Measurements from ENCODE around the gene BRD1.

Gene BRD1

DNA sequence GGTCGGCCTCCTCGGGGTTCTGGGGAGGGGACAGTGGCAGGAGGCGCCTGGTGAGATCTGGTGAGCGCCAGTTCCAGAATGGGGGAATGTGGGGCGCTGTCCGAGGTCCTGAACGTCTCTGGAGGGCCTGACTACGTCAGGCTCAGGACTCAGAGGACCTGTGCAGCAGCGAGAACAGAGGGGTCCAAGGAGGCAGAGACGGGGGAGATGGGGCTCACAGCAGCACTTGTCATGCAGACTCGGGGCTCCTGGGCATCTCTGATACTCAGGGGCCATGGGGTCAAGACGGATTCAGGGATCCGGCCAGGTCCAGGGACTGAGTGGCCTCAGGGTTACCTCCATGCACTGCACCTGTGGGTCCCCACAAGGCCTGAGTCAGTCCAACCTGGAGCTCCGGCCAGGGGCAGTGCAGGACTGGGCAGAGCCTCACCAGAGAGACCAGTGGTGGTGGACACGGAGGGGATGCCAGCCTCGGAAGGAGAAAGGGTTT is 92.2 kb downstream of the BRD1 start:
- in situ Hi-C loops (cut with MboI; ENCODE audit: low sequenced_read_pairs) = no loop called here

GRCh38 chr22:49734882-49735281 is 92.8 kb downstream of the BRD1 start:
- in situ Hi-C loops (cut with MboI; ENCODE audit: low sequenced_read_pairs) = no loop called here

GRCh38 chr22:49734390-49734789 is 93.3 kb downstream of the BRD1 start:
- in situ Hi-C loops (cut with MboI; ENCODE audit: low sequenced_read_pairs) = no loop called here

- in situ Hi-C loops (cut with MboI; ENCODE audit: low sequenced_read_pairs) = no loop called here
Observed at GRCh38 chr22:49733631-49734030, 94.0 kb downstream of the BRD1 start.

DNA sequence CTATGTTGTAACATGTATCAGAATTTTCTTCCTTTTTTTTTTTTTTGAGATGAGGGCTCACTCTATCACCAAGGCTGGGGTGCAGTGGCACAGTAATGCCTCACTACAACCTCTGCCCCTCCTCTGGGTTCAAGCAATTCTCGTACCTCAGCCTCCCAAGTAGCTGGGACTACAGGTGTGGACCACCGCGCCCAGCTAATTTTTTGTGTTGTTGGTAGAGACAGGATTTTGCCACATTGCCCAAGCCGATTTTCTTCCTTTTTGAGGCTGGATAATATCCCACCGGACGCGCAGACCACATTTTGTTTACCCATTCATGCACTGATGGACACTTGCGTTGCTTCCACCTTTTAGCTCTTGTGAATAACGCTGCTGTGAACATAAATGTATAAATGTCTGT is 97.0 kb downstream of the BRD1 start:
- in situ Hi-C loops (cut with MboI; ENCODE audit: low sequenced_read_pairs) = no loop called here

DNA sequence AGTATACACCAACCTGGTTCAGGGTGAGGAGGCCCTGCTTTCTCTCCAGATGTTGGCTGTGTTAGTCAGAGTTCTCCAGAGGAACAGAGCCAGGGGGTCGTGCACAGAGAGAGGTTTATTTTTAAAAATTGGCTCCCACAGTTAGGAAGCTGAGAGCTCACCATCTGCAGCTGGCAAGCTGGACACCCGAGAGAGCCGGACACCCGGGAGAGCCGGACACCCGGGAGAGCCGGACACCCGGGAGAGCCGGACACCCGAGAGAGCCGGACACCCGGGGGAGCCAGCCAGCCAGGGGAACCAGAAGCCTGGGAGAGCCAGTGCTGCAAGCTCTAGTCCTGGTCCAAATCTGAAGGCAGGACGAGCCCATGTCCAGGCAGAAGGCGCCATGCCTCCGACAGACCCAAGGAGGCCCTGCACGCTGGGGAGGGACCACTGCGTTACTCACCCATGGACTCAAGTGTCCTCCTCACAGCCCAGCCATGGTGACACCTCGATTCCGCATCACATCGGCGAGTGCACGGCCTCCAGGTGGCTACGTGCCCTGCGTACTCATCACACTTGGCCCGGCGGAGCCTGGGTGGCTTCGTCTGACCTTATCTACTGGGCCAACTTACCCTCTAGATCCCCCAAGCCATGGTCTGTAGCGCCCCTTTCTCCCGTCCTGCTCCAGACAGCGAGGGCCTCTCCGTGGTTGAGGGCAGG is 99.0 kb downstream of the BRD1 start:
- in situ Hi-C loops (cut with MboI; ENCODE audit: low sequenced_read_pairs) = no loop called here

DNA sequence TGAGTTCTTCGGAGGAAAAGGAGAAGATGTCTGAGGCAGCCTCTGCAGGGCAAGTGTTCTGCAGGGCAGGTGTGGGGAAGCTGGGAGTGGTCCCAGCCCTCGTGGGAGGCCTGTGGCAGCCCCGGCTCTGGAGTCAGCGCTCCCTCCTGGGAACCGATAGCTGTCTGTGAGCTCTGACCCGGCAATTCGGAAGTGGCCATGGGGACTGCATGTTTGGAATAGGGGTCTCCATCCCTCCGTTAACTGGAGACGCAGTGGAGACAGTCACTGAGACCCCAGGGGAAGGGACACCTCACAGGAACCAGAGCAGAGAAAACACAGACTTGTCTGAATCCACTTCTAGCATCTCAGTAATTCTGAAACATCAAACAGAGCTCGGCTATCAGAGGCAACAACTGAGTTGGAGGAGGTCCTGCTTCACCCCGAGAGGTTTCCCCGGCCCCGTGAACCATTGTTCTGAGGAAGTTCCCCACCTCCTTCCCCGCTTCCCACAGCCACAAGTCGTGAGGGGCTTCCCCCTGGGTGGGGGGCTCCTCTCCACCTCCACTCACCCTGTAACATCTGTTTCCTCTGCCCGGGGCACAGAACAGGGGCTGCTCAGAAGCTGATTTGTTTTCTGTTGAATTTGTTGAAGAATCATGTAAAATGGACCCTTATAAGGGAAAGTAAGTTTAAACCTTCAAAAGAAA is 99.6 kb downstream of the BRD1 start:
- in situ Hi-C loops (cut with MboI; ENCODE audit: low sequenced_read_pairs) = no loop called here

DNA sequence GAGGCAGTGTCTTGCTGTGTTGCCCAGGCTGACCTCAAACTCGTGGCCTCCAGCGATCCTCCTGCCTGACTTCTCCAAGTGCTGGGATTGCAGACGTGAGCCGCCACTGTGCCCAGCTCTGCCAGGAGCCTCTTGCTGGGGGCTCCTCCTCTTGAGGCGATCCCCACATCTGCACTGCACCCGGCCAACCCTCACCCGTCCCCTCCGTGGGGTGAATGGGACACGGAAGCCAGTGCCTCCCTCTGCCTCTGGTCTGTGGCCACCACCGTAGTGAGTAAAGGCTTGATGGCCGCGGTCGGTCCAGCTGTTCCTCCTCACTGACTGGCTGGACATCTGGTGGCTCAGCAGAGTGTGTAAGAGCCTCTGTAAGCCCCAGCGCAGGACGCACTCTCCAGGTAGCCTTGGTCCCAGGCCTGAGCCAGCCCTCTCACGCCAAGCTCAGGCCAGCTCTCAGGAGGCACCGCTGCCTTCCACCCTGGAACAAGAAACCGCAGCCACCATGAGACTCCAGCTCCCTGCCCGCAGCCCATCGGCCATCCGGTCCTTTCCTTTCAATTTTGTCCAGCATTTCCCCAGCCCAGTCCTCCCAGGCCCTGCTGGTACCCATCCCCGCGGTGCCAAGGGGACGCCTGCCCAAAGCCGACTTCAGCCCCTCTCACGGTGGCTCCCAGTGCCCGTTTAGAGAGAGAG is 100.3 kb downstream of the BRD1 start:
- in situ Hi-C loops (cut with MboI; ENCODE audit: low sequenced_read_pairs) = no loop called here

DNA sequence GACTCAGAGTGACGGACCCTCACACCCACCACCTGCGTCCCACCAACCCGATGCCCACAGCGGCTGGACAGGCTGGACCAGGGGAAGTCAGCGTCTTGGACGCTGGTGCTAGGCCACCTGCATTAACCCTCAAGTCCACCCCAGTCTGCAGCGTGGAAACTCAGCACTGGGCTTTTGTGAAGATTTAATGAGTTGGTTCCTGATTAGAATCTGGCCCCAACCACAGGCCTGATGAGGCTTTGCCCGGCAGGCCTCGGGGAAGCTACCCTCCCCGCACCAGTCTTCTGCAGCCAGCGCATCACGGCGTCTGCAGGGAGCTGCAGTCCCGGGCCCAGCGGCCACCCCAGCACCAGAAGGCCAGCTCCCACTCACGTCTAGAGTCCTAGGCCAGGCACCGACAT is 101.0 kb downstream of the BRD1 start:
- in situ Hi-C loops (cut with MboI; ENCODE audit: low sequenced_read_pairs) = no loop called here

DNA sequence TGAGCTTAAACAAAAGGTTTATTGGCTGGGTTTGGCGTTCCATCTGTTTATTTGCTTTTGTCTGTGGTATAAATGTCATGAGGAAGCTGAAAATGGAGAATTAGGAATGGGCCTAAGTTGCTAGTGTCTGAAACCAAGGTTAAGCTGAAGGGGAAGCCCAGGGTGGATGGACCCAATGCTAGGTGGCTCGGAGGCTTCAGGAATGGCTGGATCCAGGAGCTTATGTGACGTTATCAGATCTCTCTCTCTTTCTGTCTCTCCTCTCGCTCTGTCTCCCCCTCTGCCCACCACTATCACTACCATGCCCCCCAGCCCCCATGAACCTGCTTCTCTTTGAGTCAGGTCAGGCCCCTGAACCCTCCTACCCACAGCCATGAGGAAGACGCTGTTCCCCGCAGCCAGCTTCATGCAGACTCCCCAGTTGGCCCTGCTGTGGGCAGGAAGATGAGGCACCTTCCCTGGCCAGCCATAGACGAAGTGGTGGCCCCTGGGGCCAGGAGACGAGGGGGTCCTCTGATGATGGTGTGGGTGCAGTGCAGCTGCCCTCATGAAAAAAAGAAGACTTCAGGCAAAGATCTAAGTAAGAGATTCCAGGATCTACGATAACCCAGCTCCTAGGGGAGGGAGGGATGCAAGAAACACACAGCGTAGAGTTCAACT is 101.5 kb downstream of the BRD1 start:
- in situ Hi-C loops (cut with MboI; ENCODE audit: low sequenced_read_pairs) = no loop called here

DNA sequence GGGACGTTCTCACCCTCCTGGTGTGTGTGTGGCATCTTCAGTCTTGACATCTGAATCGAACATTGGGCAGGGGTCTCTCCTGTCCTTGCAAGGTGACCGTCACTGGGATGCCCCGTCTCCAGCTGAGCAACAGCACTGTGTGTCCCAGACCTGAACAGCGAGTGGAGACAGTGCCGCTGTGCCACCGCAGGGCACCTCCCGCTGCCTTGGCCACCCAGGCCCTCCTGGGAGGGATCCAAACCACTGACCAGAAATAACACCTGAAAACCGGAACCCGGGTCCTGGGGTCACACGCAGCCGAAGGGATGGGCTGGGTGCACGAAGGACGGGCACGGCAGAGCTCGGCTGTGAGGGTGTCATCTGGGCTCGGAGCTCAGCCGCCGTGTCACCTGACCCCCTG is 102.2 kb downstream of the BRD1 start:
- in situ Hi-C loops (cut with MboI; ENCODE audit: low sequenced_read_pairs) = no loop called here

GRCh38 chr22:49724893-49725489 is 102.7 kb downstream of the BRD1 start:
- in situ Hi-C loops (cut with MboI; ENCODE audit: low sequenced_read_pairs) = no loop called here

DNA sequence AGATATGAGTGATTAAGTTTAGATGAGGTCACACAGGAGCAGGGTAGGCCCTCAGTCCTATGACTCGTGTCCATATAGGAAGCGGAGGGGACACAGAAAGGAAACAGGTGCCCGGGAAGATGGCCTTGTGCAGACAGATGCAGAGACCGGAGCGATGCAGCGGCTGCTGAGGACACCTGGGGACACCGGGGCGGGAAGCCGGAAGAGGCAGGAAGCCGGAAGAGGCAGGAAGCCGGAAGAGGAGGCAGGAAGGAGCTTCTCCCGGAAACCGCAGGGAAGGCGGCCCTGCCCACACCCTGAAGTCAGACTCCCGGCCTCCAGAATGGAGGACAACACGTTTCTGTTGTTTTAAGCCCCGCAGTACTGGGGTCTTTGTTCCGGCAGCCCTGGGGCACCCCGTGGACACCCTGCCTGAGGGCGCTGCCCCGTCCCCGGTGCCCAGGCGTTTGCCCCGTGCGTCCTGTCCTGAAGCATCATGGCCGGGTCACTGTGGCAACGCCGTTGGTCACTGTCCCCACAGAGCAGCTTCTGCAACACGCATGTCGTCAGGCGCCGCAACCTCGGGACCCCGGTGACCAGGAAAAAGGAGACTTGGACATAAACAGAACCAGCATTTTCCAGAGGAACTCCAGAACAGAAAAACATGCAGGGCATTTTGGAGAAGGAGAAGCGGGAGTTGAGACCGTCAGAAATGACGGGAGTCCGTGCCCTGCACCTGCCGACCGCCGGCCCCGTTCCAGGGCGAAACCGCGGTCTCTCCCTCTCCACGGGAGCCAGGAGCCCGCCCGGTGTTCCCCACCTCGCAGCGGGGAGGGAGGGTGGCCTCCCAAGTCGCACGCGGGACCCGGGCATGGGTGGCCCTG is 103.4 kb downstream of the BRD1 start:
- in situ Hi-C loops (cut with MboI; ENCODE audit: low sequenced_read_pairs) = no loop called here

DNA sequence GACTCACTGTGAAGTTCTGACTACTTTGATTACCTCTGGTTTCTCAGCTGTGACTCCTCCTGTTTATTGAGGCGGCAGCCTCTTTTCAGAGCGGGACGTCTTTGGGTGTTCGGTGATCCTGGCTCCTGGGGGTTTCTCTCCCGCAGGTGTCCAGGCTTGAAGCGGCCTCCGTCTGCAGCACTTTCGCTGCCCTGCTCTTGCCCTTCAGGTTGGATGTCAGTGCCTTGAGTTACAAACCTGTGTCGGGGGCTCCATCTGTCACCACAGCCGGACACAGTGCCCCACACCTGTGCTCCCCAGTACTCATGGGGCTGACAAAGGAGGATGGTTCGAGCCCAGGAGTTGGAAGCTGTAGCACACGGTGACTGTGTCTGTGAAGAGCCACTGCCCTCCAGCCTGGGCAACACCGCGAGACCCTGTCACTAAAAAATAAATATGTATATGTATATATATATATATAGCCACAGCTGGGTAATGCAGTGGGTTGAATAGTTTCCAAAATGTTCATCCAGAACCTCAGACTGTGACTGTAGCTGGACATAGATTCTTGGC is 104.1 kb downstream of the BRD1 start:
- in situ Hi-C loops (cut with MboI; ENCODE audit: low sequenced_read_pairs) = no loop called here
